HG03108 (cell line): Measurements from ENCODE around the gene DOK4.

Experiments
- ATAC-seq: cut with Tn5 transposase; IDR thresholded peaks from one replicate; pipeline ENCODE4 v1.9.1; 2021; ENCODE audit warnings: moderate library complexity; ENCODE audit not compliant: unreplicated experiment

The DOK4 gene

GRCh38 chr16:57519796-57520360 lies 33.6 kb upstream of the DOK4 start:
- ATAC-seq: no peak

GRCh38 chr16:57518922-57519321 lies 32.6 kb upstream of the DOK4 start:
- ATAC-seq: no peak

- no peak for ATAC-seq
These were observed 32.2 kb upstream of the DOK4 start for GRCh38 chr16:57518520-57518919.

GRCh38 chr16:57517397-57518367 lies 31.4 kb upstream of the DOK4 start:
- ATAC-seq: no peak

GRCh38 chr16:57516773-57517172 lies 30.5 kb upstream of the DOK4 start:
- no peak for ATAC-seq

- ATAC-seq: no peak
These were observed 30.0 kb upstream of the DOK4 start for GRCh38 chr16:57516176-57516725.

- ATAC-seq: no peak
These were observed 28.7 kb upstream of the DOK4 start for GRCh38 chr16:57514791-57515600.

GRCh38 chr16:57514371-57514770 lies 28.1 kb upstream of the DOK4 start:
- no peak for ATAC-seq

GRCh38 chr16:57513371-57514102 lies 27.2 kb upstream of the DOK4 start:
- ATAC-seq: no peak

GRCh38 chr16:57512296-57513001 lies 26.2 kb upstream of the DOK4 start:
- no peak for ATAC-seq

- no peak for ATAC-seq
These were observed 24.0 kb upstream of the DOK4 start for GRCh38 chr16:57510016-57510871.

GRCh38 chr16:57509231-57509923 lies 23.1 kb upstream of the DOK4 start:
- no peak for ATAC-seq

- ATAC-seq: no peak
These were observed 21.7 kb upstream of the DOK4 start for GRCh38 chr16:57508035-57508425.

- no peak for ATAC-seq
These were observed 21.1 kb upstream of the DOK4 start for GRCh38 chr16:57507136-57508034.

- no peak for ATAC-seq
These were observed 18.9 kb upstream of the DOK4 start for GRCh38 chr16:57505169-57505568.

GRCh38 chr16:57504491-57504890 lies 18.2 kb upstream of the DOK4 start:
- ATAC-seq: no peak

GRCh38 chr16:57504001-57504400 lies 17.7 kb upstream of the DOK4 start:
- ATAC-seq: no peak
